PC-9 (cell line): ENCODE results near the gene HIF1AN.

Source experiments
- CTCF ChIP-seq: fragments of 200-600 bp; sonication (generic); conservative IDR thresholded peaks from 2 replicates; pipeline ENCODE4 v1.6.1; 2017; ENCODE audit warnings: mixed run types, antibody characterized with exemption, mild to moderate bottlenecking, moderate library complexity
- EZH2 ChIP-seq: fragments of 200-600 bp; sonication (generic); IDR thresholded peaks from 2 replicates; pipeline ENCODE4 v1.8.0; 2017; ENCODE audit warnings: antibody characterized with exemption, low read depth

- TF ChIP-seq EZH2 (no peak), CTCF (no peak)
These were observed 34.3 kb upstream of the HIF1AN start for GRCh38 chr10:100501423-100501822.
